Epidermal melanocyte (primary cell): ENCODE measurements around the gene PLIN1.
"Not testable (repeated sequence)": the region's sequence is repeated elsewhere in the genome, so short reads cannot be mapped to it uniquely, and the experiment has no call there.

ENCODE experiments used
- DNase-seq: peaks from one replicate; pipeline ENCODE4 v3.0.0; 2011; ENCODE audit warnings: low spot score; ENCODE audit not compliant: insufficient read length

PLIN1 gene, protein sequence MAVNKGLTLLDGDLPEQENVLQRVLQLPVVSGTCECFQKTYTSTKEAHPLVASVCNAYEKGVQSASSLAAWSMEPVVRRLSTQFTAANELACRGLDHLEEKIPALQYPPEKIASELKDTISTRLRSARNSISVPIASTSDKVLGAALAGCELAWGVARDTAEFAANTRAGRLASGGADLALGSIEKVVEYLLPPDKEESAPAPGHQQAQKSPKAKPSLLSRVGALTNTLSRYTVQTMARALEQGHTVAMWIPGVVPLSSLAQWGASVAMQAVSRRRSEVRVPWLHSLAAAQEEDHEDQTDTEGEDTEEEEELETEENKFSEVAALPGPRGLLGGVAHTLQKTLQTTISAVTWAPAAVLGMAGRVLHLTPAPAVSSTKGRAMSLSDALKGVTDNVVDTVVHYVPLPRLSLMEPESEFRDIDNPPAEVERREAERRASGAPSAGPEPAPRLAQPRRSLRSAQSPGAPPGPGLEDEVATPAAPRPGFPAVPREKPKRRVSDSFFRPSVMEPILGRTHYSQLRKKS

DNA sequence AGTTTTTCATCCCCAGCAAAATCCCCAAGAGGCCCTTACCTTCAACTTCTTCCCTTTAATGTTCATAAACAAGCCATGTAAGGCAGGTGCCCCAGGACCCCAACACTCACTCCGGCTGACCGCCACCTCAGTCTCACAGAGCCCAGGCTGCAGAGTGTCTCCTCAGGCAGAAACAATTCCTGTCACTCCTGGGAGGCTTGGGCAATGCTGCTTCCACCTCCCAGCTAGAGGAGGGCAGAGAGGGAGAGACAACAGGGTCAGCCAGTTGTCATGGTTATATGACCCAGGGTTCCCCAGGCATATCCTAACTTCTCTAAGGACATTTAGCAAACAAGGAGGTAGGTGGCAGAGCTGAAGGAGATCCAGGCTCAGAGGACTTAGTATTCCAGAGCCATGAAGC, at the start of gene PLIN1:
PLIN1 (minus strand) TSS at position 156 of the 400 bp plus-strand sequence. CDS start 1,878 bp downstream, outside the sequence.
- no peak for DNase-seq

GRCh38 chr15:89728254-89728653, 49.1 kb upstream of the PLIN1 start:
- no peak for DNase-seq

DNA sequence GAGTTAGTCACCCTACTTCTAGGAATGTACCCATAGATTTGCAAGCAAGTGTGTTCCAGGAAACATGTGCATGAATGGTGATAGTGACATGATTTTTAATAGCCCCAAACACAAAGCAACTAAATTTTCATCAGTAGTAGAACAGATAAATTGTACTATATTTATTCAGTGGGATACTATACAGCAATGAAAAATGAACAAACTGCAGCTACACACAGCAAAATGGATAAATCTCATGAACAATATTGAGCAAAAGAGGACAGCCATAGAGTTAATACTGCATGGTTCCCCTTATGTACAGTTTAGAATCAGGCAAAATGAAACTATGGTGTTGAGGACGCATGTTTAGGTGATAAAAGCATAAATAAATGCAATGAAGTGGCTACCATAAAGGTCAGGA, 45.9 kb upstream of the PLIN1 start:
- DNase-seq: no peak

DNA sequence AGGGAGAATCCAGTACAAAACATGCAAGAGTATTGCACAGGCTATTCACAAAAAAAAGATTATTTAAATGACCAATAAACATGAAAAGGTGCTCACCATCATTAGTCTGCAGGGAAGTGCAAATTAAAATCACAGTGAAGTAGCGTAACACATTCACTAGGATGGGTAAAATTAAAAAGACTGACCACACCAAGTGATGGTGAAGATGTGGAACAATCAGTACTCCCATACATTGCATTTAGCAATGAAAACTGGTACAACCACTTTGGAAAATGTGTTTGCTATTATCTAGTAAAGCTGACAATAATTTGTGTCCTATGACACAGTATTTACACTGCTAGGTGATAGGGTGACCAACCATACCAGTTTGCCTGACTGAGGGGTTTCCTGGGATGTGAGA, 45.5 kb upstream of the PLIN1 start:
- DNase-seq: no peak

DNA sequence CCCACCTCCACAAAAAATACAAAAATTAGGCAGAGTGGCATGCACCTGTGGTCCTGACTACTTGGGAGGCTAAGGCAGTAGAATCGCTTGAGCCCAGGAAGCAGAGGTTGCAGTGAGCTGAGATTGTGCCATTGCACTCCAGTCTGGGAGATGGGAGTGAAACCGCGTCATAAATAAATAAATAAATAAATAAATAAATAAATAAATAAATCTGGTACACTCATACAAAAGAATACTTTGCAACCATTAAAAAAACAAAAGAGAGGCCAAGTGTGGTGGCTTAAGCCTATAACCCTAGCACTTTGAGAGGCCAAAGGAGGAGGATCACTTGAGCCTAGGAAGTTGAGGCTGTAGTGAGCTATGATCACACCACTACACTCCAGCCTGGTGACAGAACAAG, 43.9 kb upstream of the PLIN1 start:
- DNase-seq: no peak

GRCh38 chr15:89714775-89715174, 35.6 kb upstream of the PLIN1 start:
- DNase-seq: no peak

- no peak for DNase-seq
Observed at GRCh38 chr15:89707577-89707976, 28.4 kb upstream of the PLIN1 start.

- no peak for DNase-seq
Observed at GRCh38 chr15:89704411-89704810, 25.2 kb upstream of the PLIN1 start.

DNA sequence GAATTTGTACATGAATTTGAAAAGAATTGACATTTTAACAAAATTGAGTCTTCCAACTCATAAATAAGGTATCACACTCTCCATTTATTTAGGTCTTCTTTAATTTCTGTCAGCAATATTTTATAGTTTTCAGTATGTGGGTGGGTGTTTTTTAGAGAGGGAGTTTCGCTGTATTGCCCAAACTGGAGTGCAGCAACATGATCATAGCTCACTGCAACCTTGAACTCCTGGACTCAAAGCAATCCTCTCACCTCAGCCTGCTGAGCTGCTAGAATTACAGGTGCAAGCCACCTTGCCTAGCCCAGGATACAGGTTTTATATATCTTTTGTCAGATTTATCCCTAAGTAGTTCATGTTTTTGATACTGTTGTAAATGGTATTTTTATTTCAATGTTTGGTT, 16.0 kb upstream of the PLIN1 start:
- no peak for DNase-seq

DNA sequence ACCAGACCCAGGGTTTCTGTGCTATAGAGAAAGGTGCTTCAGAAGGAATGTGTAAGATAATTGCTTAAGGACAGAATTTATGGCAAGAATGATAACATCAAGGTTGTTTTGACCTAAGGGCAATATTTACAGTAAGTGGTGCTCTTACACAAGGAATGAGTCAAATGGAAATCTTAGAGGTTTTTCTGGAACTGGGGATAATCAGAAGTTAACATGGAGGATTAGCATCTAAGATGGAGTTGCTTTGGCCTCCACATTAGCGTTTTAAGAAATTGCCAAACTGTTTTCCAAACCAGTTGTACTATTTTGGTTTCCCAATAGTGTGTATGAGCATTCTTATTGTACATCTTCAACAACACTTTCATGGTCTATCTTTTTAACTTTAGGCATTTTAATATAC, 14.5 kb upstream of the PLIN1 start:
- no peak for DNase-seq

- no peak for DNase-seq
Observed at GRCh38 chr15:89693091-89693490, 13.9 kb upstream of the PLIN1 start.

GRCh38 chr15:89690276-89691218, 11.4 kb upstream of the PLIN1 start, which contains the start of the genes PEX11A and WDR93:
Gene PEX11A (minus strand): TSS chr15:89690754. CDS start chr15:89690632, 122 bp downstream.
Gene WDR93 (plus strand): TSS chr15:89690811. CDS start chr15:89701747, 10,936 bp downstream.
- DNase-seq: peak; percentile 54

DNA sequence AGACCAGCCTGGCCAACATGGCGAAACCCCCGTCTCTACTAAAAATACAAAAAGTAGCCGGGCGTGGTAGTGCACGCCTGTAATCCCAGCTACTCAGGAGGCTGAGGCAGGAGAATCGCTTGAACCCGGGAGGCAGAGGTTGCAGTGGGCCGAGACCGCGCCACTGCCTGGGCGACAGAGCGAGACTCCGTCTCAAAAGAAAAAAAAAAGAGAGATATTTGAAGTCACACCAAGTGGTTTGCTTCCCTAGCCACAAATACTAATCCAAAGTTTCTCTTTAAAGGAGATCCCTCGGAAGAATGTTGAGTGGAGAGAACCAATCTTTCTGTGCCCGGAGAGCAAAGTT, 10.7 kb upstream of the PLIN1 start:
- DNase-seq: not testable (repeated sequence)

DNA sequence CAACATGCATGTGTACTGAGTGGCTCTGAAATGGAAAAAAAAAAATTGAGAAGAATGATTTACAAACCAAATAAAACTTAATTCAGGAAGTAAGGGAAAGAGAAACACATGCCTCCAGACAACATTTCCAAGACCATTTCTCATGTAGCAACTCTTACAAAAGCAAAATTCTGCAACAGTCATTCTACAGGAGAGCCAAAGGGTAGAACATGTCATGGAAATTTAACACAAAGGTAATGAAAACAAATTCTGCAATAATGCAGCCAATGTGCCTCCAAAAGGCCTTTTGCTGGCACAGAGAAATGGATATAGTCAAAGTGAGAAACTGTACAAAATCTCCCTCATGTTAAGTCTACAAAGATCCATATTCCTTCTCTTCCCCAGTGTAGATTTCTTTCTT, 7.4 kb upstream of the PLIN1 start:
- DNase-seq: no peak

GRCh38 chr15:89685995-89686394, 6.8 kb upstream of the PLIN1 start:
- no peak for DNase-seq

- no peak for DNase-seq
Observed at GRCh38 chr15:89681146-89681545, 2.0 kb upstream of the PLIN1 start.

DNA sequence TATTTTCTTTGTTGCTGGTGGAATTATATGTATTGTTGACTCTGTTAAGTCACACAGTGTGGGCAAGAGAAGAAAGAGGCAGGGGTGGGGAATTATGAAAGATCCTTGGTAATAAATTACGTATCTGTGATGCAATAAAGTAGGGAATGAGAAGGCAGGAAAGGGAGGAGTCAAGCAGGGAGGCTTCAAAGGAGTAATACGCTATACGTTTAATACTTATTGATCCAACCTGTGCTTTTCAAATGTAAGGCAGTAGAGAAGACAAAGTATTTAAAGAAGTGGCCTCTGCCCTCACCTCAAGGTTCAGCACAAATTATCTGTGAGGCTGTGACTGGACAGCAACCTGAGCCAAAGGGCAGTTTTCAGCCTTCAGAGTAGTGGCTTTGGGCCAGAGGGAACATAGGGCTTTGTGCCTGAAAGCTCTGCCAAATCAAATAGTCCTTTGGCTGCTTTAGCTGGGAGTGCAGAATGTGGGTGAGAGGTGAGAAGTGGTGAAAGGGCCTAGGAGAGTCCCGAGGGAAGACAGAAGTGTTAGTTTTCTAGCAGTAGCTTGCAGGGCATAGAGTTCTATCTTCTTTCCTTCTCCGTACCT, 1.2 kb upstream of the PLIN1 start:
- DNase-seq: no peak

GRCh38 chr15:89677381-89677780, 1.8 kb downstream of the PLIN1 start:
- DNase-seq: no peak

- no peak for DNase-seq
Observed at GRCh38 chr15:89675606-89676005, 3.6 kb downstream of the PLIN1 start.

GRCh38 chr15:89674526-89674925, 4.6 kb downstream of the PLIN1 start:
- no peak for DNase-seq

GRCh38 chr15:89673165-89673512, 6.0 kb downstream of the PLIN1 start:
- no peak for DNase-seq
